PFSK-1 (cell line): ENCODE data around the gene MFRP.

Experiments
- FOXP2 ChIP-seq: optimal IDR thresholded peaks from 2 replicates; pipeline ENCODE3; 2011; ENCODE audit warnings: borderline replicate concordance, control low read depth, inconsistent platforms; ENCODE audit not compliant: insufficient read depth; ENCODE audit errors: extremely low read length, extremely low read depth
- POLR2AphosphoS5 ChIP-seq: IDR thresholded peaks from 2 replicates; pipeline ENCODE4 v1.6.1; 2012; ENCODE audit warnings: low read depth, mild to moderate bottlenecking, control low read depth, low read length, moderate library complexity
- SIN3A ChIP-seq: IDR thresholded peaks from 2 replicates; pipeline ENCODE4 v1.6.1; 2012; ENCODE audit warnings: mild to moderate bottlenecking, low read length, moderate library complexity, borderline replicate concordance; ENCODE audit not compliant: insufficient read depth
- TAF1 ChIP-seq: IDR thresholded peaks from 2 replicates; pipeline ENCODE4 v1.6.1; 2012; ENCODE audit warnings: low read length, control low read depth, borderline replicate concordance; ENCODE audit not compliant: insufficient read depth
- TF ChIP-seq, protein P1 (sequence below), 2 experiments: IDR thresholded peaks; 2 replicates each; pipeline versions ENCODE4 v1.6.1 to v1.8.0; 2011 to 2012; ENCODE audit warnings: low read depth in 2 of 2, low read length in 2 of 2, control low read depth in 1 of 2, inconsistent platforms in 1 of 2, mild to moderate bottlenecking in 1 of 2, moderate library complexity in 1 of 2; ENCODE audit not compliant: insufficient read depth in 1 of 2

DNA sequence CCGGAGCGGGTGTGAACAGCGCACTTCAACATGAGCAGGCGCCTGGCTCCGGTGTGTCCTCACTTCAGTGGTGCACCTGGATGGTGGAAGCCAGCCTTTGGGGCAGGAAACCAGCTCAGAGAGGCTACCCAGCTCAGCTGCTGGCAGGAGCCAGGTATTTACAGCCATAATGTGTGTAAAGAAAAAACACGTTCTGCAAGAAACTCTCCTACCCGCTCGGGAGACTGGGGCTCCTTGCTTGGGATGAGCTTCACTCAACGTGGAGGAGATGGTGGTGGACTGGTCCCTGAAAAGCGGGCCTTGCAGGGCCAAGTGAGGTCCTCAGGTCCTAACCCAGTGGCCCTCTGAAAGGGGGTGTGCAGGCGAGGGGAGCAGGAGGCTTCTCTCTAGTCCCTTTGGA lies 37.1 kb downstream of the MFRP start:
- TF ChIP-seq POLR2AphosphoS5 (no peak), TAF1 (no peak), SIN3A (no peak), FOXP2 (no peak)
- TF ChIP-seq, protein P1, sequence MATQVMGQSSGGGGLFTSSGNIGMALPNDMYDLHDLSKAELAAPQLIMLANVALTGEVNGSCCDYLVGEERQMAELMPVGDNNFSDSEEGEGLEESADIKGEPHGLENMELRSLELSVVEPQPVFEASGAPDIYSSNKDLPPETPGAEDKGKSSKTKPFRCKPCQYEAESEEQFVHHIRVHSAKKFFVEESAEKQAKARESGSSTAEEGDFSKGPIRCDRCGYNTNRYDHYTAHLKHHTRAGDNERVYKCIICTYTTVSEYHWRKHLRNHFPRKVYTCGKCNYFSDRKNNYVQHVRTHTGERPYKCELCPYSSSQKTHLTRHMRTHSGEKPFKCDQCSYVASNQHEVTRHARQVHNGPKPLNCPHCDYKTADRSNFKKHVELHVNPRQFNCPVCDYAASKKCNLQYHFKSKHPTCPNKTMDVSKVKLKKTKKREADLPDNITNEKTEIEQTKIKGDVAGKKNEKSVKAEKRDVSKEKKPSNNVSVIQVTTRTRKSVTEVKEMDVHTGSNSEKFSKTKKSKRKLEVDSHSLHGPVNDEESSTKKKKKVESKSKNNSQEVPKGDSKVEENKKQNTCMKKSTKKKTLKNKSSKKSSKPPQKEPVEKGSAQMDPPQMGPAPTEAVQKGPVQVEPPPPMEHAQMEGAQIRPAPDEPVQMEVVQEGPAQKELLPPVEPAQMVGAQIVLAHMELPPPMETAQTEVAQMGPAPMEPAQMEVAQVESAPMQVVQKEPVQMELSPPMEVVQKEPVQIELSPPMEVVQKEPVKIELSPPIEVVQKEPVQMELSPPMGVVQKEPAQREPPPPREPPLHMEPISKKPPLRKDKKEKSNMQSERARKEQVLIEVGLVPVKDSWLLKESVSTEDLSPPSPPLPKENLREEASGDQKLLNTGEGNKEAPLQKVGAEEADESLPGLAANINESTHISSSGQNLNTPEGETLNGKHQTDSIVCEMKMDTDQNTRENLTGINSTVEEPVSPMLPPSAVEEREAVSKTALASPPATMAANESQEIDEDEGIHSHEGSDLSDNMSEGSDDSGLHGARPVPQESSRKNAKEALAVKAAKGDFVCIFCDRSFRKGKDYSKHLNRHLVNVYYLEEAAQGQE (IDR thresholded peaks at IDR 0.05; ENCODE audit: insufficient read depth in 1 of 2, low read depth in 2 of 2, low read length in 2 of 2) = no peak
